Right ventricle myocardium inferior (tissue), 1 donor: ENCODE results near the gene ZBTB44. TPM values are rescaled to one million over a fixed set of nuclear protein-coding genes. Genes with fewer than 3 reads are reported as not detected.

ENCODE experiments used
- ATAC-seq: fragments of 200-7000 bp; cut with Tn5 transposase; one replicate; pipeline ENCODE4 v1.9.1; 2020; ENCODE audit warnings: mild to moderate bottlenecking, moderate library complexity
- DNase-seq: peaks from one replicate; pipeline ENCODE4 v3.0.0; 2021; ENCODE audit errors: missing footprints
- intact Hi-C: fragments of 100-400 bp; cut with DNase I; formaldehyde crosslinking; loops from one replicate; pipeline ENCODE4 v1.11.0; 2022
- total RNA-seq: library from RNA; stranded (reverse); fragmentation: NEBNext Ultra II Directional; extraction: Animal tissue kit (Norgen Biotek cat#: 25700); gene quantifications from one replicate; pipeline ENCODE4 v1.2.1, GENCODE V29; 2021
- donor health status: DM: no; HTN: yes; CAD: no; lungs with severe emphysema.

Gene ZBTB44
- total RNA-seq, 1 donor from 2014 or later = 41.5 TPM

DNA sequence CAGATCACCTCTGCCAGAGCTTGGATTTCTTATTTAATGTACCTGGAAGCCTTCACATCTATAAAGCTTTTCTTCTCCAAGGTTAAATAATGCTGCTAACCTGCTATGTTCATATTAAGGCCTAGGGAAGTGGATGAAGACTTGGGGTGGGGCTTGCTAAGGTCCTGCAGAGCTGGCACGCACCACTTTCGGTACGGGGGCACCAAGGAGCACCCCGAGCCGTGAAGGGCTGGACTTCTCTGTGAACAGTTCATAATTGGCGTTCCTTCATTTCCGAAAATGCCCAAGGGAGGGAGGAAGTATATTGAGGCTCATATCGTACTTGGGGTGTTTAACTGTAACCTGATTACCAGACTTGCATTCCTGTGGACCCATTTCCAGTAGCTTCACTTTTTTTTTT, 95.6 kb downstream of the ZBTB44 start:
- DNase-seq (no peak), ATAC-seq (no peak)
- intact Hi-C loops = loop anchor here (10.0 kb wide), 1 partner anchor 676 kb away; no protein-coding TSS in a partner anchor

GRCh38 chr11:130218501-130219070, 96.1 kb downstream of the ZBTB44 start:
- ATAC-seq = no peak
- DNase-seq = no peak
- intact Hi-C loops = loop anchor here (10.0 kb wide), 1 partner anchor 676 kb away; no protein-coding TSS in a partner anchor

DNA sequence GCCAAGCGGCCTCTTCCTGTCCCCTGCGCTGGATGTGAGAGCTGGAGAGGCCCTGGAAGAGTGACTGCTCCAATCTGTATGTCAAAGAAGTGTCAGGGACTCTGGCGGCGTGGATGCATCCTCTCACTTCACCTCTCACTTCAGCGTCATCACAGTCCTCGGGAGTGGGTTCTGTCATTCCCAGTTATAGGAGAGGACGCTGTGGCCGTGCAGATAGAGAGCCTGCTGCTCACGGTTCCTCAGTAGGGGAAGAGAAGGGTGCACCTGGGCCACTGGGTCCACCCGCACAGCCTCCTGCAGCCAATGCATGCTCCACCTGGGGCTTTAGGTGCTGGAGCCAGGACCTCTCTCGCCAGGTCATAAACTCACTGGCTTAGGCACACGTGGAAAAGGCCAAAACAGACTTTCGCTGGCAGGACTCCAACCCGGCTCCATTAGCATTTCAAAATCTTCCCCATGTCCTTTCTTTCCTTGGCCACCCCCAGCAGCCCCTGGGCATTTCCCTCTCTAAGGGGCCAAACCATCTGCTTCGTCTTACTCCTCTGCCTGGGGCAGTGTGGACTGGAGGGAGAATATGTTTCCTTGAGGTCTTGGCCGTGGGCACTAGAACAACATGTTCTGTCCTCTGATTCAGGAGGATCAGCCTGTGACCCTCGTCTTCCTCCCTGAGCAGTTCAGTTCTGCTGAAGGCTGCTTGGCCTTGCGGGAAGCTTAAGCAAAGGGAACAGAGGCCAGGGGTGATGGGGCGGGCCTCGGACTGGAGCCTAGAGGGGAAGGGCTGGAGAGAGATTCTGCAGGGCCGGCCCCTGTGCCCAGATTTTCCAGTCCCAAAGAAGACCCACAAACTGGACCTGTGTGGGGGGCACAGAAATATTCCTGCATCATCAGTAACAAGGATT, 97.3 kb downstream of the ZBTB44 start:
- intact Hi-C loops = loop anchor here (10.0 kb wide), 1 partner anchor 677 kb away; no protein-coding TSS in a partner anchor
- ATAC-seq (no peak), DNase-seq (no peak)

DNA sequence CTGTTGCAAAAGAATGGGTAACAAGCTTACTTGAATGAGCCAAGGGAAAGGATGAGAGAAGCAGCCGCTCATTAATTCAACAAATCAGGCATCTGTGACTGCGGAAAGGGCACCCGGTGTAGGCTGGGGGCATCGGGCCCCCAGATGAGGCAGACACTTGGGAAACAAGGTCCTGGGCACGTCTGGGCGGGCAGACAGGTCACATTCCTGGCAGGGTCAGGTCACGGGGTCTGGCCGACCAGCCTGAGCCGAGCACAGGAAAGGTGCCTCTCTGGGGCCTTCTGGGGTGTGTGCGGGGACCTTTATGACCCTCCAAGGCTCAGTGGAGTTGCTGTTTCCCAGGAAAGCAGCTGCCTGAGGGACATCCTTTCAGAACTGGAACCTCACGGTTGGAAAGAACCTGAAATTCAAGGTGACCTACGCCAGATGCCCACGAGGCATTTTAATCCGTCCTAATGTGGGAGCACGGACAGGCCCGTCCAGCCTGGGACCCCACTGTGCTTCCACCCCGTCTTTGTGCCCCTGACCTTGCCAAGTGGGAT, 98.1 kb downstream of the ZBTB44 start:
- intact Hi-C loops = loop anchor here (10.0 kb wide), 1 partner anchor 678 kb away; no protein-coding TSS in a partner anchor
- no peak for DNase-seq
- ATAC-seq = no peak

DNA sequence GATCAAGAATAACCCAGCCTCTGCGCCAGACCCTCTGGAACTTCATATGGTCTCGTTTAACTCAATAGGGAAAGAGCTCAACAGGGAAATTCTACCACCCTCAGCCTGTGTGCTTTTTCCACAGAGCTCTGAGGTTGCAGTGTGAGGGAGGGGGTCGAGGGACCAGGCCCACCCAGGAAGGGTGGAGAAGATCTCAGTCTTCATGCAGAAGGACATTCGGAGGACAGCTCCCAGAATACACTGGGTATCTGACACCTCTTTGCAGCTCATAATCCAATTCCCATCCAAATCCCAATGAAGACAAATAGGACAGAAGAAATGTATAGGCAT, 98.5 kb downstream of the ZBTB44 start:
- DNase-seq (no peak), ATAC-seq (no peak)
- intact Hi-C loops = loop anchor here (10.0 kb wide), 1 partner anchor 679 kb away; no protein-coding TSS in a partner anchor

DNA sequence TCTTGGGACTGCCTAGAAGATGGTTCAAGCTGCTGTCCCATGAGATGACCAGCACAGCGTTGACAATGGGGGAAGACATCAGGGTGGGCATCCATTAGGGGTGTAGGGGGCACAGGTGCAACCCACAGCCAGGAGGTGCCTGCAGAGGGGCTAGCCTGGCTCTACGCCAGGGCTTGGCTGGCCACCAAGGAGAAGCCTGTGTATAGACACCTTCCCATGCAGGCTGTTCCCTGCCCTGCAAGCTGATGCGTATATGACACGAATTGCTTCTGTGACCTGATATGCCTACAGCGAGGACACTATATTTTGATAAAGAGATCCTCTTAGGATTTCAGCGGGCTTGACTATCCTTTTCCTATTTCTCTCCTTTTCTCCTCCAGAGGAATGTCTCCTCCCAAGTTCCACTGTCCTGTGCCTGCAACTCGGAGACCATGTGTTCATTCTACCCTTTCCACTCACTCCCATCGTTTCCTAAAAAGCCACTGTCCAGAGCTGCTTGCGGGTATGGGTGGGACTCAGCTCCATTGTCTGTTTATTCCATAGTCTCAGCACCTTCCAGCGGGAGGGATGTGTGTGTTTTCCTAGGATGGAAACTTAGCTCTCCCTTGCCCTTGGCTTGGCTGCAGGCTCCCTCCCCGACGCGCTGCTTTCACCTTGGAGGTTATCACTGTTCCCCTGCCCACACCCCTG, 99.0 kb downstream of the ZBTB44 start:
- no peak for ATAC-seq
- intact Hi-C loops = loop anchor here (10.0 kb wide), 1 partner anchor 679 kb away; no protein-coding TSS in a partner anchor
- no peak for DNase-seq

GRCh38 chr11:130214861-130215530, 99.7 kb downstream of the ZBTB44 start:
- DNase-seq (no peak), ATAC-seq (no peak)

GRCh38 chr11:130213979-130214281, 100.8 kb downstream of the ZBTB44 start:
- no peak for DNase-seq
- intact Hi-C loops = loop anchor here (2.0 to 10.0 kb wide), 2 partner anchors 221 to 681 kb away; no protein-coding TSS in a partner anchor
- ATAC-seq = no peak

More at GRCh38 chr11:130214861-130215530, 99.7 kb downstream of the ZBTB44 start:
- intact Hi-C loops = loop anchor here (10.0 kb wide), 1 partner anchor 680 kb away; no protein-coding TSS in a partner anchor

DNA sequence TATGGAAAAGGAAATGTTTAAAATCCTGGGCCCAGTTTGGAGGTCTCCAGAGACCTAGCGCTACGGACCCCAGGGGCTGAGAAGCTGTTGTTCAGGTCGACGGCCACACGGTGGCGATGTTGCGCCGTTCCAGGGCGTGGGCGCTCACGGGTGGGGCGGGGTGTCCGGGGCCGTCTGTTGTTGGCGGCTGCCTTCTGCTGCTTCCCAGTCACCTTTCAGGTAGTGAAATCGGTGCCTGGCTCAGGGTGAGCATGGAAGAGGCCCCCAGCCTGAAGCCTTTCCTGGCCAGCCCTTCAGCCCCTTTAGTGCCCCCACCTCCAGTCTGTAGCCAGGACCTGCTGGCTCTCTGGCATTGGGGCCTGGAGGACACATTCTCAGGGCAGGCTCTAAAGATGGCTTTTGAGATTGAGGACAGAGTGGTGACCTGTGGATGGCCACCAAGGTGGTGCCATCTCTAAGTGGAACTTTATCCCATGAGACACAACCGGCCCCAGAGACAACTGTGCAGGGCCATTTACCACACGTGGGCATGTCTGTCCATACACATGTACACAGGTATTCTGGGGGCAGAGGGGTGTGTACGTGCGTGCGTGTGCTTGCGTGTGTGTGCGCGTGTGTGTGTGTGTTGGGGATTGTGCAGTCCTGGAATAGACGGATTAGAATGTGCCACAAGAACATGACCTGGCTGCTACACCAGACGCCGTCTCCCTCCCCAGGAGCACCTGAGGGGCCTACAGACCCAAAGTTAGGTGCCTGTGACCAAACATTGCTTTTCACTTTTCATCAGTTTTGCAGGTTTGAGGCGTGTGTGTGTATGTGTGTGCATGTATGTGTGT, 101.4 kb downstream of the ZBTB44 start:
- ATAC-seq (peak; percentile 79), DNase-seq (no peak)
- intact Hi-C loops = loop anchor here (2.0 to 10.0 kb wide), 2 partner anchors 221 to 681 kb away; no protein-coding TSS in a partner anchor

- intact Hi-C loops = loop anchor here (2.0 to 10.0 kb wide), 2 partner anchors 222 to 682 kb away; no protein-coding TSS in a partner anchor
- no peak for ATAC-seq
- DNase-seq = no peak
Measured at GRCh38 chr11:130212431-130212961, 102.2 kb downstream of the ZBTB44 start.

- no peak for ATAC-seq
- DNase-seq = no peak
- intact Hi-C loops = loop anchor here (2.0 to 10.0 kb wide), 2 partner anchors 223 to 683 kb away; no protein-coding TSS in a partner anchor
Measured at GRCh38 chr11:130211781-130212401, 102.8 kb downstream of the ZBTB44 start.

DNA sequence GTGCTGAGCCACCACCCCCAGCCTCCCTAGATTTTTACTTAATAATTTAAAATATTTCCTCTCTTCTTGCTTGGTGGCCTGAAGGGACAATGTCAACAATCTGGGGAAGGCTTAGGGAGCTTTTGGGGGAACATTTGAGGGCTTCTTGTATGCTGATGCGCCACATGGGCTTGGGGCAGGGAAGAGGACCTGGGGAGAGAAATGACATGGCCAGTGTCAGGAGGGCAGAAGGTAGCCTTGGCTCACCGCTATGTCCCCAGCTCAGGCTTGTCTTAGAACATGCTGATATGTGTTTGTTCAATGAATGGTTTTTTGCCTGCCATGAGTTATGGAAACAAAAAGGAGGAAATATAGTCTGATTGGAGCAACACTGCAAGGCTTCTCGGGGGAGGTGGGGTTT, 103.6 kb downstream of the ZBTB44 start:
- intact Hi-C loops = loop anchor here (10.0 kb wide), 1 partner anchor 684 kb away; no protein-coding TSS in a partner anchor
- ATAC-seq = no peak
- DNase-seq = no peak

- intact Hi-C loops = loop anchor here (10.0 kb wide), 1 partner anchor 685 kb away; no protein-coding TSS in a partner anchor
- ATAC-seq (no peak), DNase-seq (no peak)
Measured at GRCh38 chr11:130209954-130210854, 104.5 kb downstream of the ZBTB44 start.

DNA sequence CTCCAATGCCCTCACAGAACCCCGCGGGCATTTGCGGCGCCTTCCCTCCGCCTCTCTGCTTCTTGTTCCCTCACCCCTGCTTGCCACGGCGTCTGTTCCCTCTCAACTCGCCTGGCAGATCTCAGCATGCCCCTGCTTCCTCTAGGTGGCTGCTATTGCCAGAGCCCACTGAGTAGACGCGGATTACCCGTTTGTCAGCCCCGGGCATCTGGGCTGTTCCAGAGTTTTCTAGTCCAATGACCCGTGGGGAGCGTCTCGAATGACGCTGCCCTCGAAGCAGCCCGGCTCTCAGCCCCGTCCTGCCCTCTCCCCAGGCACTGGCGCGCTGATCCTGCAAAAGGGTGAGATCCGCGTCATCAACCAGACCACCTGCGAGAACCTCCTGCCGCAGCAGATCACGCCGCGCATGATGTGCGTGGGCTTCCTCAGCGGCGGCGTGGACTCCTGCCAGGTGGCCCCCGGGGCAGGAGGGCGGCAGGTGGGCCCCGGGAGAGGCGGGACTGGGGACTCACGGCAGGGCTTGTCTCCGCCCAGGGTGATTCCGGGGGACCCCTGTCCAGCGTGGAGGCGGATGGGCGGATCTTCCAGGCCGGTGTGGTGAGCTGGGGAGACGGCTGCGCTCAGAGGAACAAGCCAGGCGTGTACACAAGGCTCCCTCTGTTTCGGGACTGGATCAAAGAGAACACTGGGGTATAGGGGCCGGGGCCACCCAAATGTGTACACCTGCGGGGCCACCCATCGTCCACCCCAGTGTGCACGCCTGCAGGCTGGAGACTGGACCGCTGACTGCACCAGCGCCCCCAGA, 105.4 kb downstream of the ZBTB44 start:
- intact Hi-C loops = no loop called here
- ATAC-seq = no peak

More for the DNA sequence above, 105.4 kb downstream of the ZBTB44 start:
- no peak for DNase-seq
